ENCODE data around the gene NFATC2. TPM values are rescaled to one million over a fixed set of nuclear protein-coding genes. Genes with fewer than 3 reads are reported as not detected.

NFATC2 gene
- total RNA-seq, 1 experiment from 2014 or later = 0.61 TPM

- H3K27ac Mint-ChIP-seq = peak overlapping the region; percentile 65 to 91 (median 73); a peak in 4 of 7 replicates
- no peak for DNase-seq
- Histone ChIP-seq H3K56ac (ENCODE audit: insufficient read length, low read depth, low read length) (no peak overlapping the region), H4K91ac (ENCODE audit: insufficient read length, low read depth, low read length) (no peak overlapping the region), H3K18ac (ENCODE audit: insufficient read length, low read depth, low read length) (no peak overlapping the region), H3K4me1 (ENCODE audit: insufficient read depth, low read length) (peaks cover 3% of the 10 kb centered on the region; the same call in 1 of the 2 replicates), H3K23me2 (ENCODE audit: insufficient read length, low read depth, low read length, poor library complexity, severe bottlenecking) (no peaks in the 10 kb centered on the region), H3K27ac (ENCODE audit: insufficient read length, low read depth, low read length) (no peak overlapping the region), H2BK20ac (ENCODE audit: low read depth, low read length, poor library complexity, severe bottlenecking) (no peak overlapping the region), H2BK5ac (ENCODE audit: insufficient read length, low read length) (no peak overlapping the region), H2BK15ac (ENCODE audit: low read depth, low read length) (no peak overlapping the region), H3K4me2 (ENCODE audit: insufficient read depth, insufficient read length, low read length) (no peak overlapping the region), H3K9ac (ENCODE audit: extremely low read depth, insufficient read length, low read length) (no peak overlapping the region), H4K8ac (replicated peaks; ENCODE audit: insufficient read length, low read depth, low read length) (no peak overlapping the region), H2BK12ac (ENCODE audit: insufficient read length, low read depth, low read length) (no peak overlapping the region), H2BK120ac (ENCODE audit: low read depth, low read length, poor library complexity, severe bottlenecking) (no peak overlapping the region), H4K5ac (ENCODE audit: insufficient read length, low read depth, low read length) (no peak overlapping the region), H4K20me1 (ENCODE audit: control insufficient read depth, insufficient read depth, insufficient read length) (no peaks in the 10 kb centered on the region), H2AK5ac (ENCODE audit: insufficient read length, low read length) (no peak overlapping the region), H3K4ac (ENCODE audit: low read depth, low read length) (no peak overlapping the region), H3K9me3 (ENCODE audit: control insufficient read depth, low read depth, low read length) (no peaks in the 10 kb centered on the region), H2AFZ (ENCODE audit: low read length) (no peak overlapping the region), H3K23ac (ENCODE audit: insufficient read length, low read depth, low read length) (no peak overlapping the region), H3K14ac (ENCODE audit: insufficient read depth, low read length) (no peak overlapping the region), H3T11ph (ENCODE audit: low read length) (no peak overlapping the region), H3K79me2 (ENCODE audit: insufficient read depth, low read length) (no peaks in the 10 kb centered on the region), H3K79me1 (ENCODE audit: insufficient read depth, low read depth, low read length, poor library complexity, severe bottlenecking) (no peaks in the 10 kb centered on the region), H3K27me3 (ENCODE audit: insufficient read depth, low read length) (no peaks in the 10 kb centered on the region; the same call in 1 of the 2 replicates)
- no peak overlapping the region for H3K4me3 Mint-ChIP-seq
- H3K27me3 Mint-ChIP-seq (ENCODE audit: low read depth) = peaks cover 1% of the 10 kb centered on the region; the same call in 1 of the 2 replicates
- no CpG with 5 or more reads among the region's 6 CpGs for WGBS (ENCODE audit: extremely low coverage, insufficient read length, low lambda C conversion rate)
- TF ChIP-seq, protein P1, sequence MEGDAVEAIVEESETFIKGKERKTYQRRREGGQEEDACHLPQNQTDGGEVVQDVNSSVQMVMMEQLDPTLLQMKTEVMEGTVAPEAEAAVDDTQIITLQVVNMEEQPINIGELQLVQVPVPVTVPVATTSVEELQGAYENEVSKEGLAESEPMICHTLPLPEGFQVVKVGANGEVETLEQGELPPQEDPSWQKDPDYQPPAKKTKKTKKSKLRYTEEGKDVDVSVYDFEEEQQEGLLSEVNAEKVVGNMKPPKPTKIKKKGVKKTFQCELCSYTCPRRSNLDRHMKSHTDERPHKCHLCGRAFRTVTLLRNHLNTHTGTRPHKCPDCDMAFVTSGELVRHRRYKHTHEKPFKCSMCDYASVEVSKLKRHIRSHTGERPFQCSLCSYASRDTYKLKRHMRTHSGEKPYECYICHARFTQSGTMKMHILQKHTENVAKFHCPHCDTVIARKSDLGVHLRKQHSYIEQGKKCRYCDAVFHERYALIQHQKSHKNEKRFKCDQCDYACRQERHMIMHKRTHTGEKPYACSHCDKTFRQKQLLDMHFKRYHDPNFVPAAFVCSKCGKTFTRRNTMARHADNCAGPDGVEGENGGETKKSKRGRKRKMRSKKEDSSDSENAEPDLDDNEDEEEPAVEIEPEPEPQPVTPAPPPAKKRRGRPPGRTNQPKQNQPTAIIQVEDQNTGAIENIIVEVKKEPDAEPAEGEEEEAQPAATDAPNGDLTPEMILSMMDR (conservative IDR thresholded peaks at IDR 0.05) = no peak
- H3K4me1 Mint-ChIP-seq = peaks cover 20 to 31% of the 10 kb centered on the region in 2 experiments
- no peaks in the 10 kb centered on the region for H3K9me3 Mint-ChIP-seq
- no peaks in the 10 kb centered on the region for H3K36me3 Mint-ChIP-seq (ENCODE audit: insufficient read depth in 1 of 3, low read depth in 3 of 3)
Observed at GRCh38 chr20:51397137-51397536, 145.4 kb downstream of the NFATC2 start.
